NT2/D1 (cell line): ENCODE measurements around the gene CISD2.
A peak's percentile ranks its signal among the peaks of the same experiment; 100 is the strongest.
"Not testable (repeated sequence)": the region's sequence is repeated elsewhere in the genome, so short reads cannot be mapped to it uniquely, and the experiment has no call there.

Experiments used
- DNase-seq: peaks from one replicate; pipeline ENCODE4 v3.0.0-alpha.2; 2011; ENCODE audit warnings: low read depth, low spot score
- H3K27me3 ChIP-seq: 2 replicates; pipeline ENCODE4 v1.6.0; 2011; ENCODE audit warnings: mild to moderate bottlenecking; ENCODE audit not compliant: insufficient read length, insufficient read depth
- H3K36me3 ChIP-seq: 2 replicates; pipeline ENCODE4 v1.6.1; 2011; ENCODE audit warnings: mild to moderate bottlenecking, low read length, mixed read lengths; ENCODE audit not compliant: insufficient read depth, insufficient read length
- H3K4me1 ChIP-seq: 2 replicates; pipeline ENCODE4 v1.5.1; 2011; ENCODE audit not compliant: insufficient read depth, insufficient read length
- H3K4me3 ChIP-seq: 2 replicates; pipeline ENCODE4 v1.5.1; 2011; ENCODE audit warnings: low read depth; ENCODE audit not compliant: insufficient read length
- H3K9ac ChIP-seq: 2 replicates; pipeline ENCODE4 v1.6.0; 2011; ENCODE audit warnings: low read depth; ENCODE audit not compliant: insufficient read length
- H3K9me3 ChIP-seq: 2 replicates; pipeline ENCODE4 v1.5.1; 2011; ENCODE audit warnings: mild to moderate bottlenecking, low read length; ENCODE audit not compliant: insufficient read depth
- SUZ12 ChIP-seq: IDR thresholded peaks from 2 replicates; pipeline ENCODE4 v1.6.1; 2011; ENCODE audit not compliant: insufficient read length, insufficient read depth; ENCODE audit errors: extremely low read depth
- YY1 ChIP-seq: IDR thresholded peaks from 2 replicates; pipeline ENCODE4 v1.6.1; 2011; ENCODE audit not compliant: insufficient read length, insufficient read depth
- ZNF274 ChIP-seq: IDR thresholded peaks from 2 replicates; pipeline ENCODE4 v1.6.1; 2011; ENCODE audit warnings: mild to moderate bottlenecking, low read depth, low read length

CISD2 gene

DNA sequence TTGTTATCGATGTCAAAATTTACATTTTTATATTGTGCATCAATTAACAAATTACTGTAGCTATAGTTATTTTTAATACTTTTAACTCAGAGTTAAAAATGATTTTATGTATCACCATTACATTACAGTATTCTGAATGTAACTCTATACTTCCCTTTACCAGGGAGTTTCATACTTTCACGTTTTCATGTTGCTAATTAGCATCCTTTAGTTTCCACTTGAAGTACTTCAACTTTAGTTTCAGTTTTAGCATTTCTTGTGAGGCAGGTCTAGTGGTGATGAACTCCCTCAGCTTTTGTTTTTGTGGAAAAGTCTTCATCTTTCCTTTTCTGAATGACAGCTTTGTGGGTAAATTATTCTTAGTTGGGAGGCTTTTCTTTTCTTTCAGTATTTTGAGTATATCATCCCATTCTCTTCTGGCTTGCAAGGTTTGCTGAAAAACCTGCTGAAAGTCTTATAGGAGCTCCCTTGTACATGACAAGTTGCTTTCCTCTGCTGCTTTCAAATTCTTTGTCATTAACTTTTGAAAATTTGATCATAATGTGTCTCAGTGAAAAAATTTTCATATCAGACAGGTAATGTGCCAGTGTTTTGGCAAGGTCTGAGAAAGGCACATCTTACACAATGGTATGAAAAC is 9.8 kb upstream of the CISD2 start:
- Histone ChIP-seq H3K9me3 (peaks cover 13% of the 10 kb centered on the region; the same call in 1 of the 2 replicates), H3K4me1 (no peaks in the 10 kb centered on the region), H3K27me3 (no peaks in the 10 kb centered on the region), H3K4me3 (no peak overlapping the region), H3K36me3 (no peaks in the 10 kb centered on the region), H3K9ac (no peak overlapping the region)
- no peak for TF ChIP-seq ZNF274
- TF ChIP-seq SUZ12: no peak
- no peak for TF ChIP-seq YY1
- DNase-seq: no peak

DNA sequence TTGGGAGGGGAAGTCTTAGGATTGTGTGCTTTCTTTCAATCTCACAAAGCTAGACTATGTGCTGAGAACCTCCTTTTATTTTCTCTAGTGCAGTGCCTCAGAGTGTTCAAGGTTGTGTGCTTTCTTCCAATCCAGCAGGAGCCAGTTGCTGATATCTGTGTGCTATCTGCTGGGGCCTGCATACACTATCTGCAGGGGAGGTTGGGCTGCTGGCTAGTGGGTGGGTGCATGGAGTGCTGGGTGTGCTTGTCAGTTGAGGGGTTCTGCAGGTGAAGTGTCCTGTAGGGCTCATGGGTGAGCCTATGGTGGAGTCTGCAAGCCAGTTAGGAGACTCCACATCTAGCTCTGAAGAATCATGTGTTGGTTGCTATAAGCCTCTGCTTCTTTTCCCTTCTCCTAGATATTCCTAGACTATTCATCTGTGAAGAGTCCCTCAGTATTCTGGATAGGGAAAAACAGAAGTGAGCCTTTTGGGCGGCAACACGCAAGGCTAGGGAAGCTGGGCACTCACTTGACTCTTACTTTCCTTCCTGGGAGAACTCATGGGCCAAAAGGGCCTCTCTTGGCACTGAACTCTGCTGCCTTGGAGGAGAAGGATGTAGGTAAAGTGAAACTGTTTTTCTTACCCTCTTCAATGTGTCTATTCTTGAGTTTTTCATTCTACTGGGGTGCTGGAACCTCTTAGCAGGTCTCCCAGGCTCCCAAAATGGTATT is 8.0 kb upstream of the CISD2 start:
- no peak for TF ChIP-seq ZNF274
- no peak for TF ChIP-seq SUZ12
- no peak for TF ChIP-seq YY1
- Histone ChIP-seq H3K27me3 (no peaks in the 10 kb centered on the region), H3K4me1 (no peaks in the 10 kb centered on the region), H3K9ac (no peak overlapping the region), H3K36me3 (no peaks in the 10 kb centered on the region), H3K9me3 (peaks cover 13% of the 10 kb centered on the region; the same call in 1 of the 2 replicates), H3K4me3 (no peak overlapping the region)
- no peak for DNase-seq

DNA sequence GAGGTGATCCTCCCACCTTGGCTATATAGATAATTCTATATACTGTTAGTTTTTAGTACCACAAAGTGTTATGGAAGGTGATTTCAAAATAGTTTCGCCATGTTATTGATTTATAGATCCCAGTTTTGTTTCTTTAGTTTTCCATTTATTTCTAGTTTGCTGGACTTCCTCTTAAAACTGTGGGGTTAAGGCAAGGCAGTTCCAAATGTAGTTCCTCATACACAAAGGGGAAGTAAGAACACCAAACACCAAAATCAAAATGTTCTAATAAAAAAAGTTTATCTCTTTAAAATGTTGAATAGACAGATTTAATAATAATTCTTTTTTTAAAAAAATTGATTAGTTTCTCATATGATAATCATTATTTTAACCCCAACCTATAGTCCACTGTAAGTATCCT is 6.8 kb upstream of the CISD2 start:
- Histone ChIP-seq H3K4me3 (no peak overlapping the region), H3K27me3 (no peaks in the 10 kb centered on the region), H3K9me3 (peaks cover 13% of the 10 kb centered on the region; the same call in 1 of the 2 replicates), H3K4me1 (no peaks in the 10 kb centered on the region), H3K9ac (no peak overlapping the region), H3K36me3 (no peaks in the 10 kb centered on the region)
- DNase-seq: no peak
- no peak for TF ChIP-seq ZNF274
- TF ChIP-seq SUZ12: no peak
- TF ChIP-seq YY1: no peak

DNA sequence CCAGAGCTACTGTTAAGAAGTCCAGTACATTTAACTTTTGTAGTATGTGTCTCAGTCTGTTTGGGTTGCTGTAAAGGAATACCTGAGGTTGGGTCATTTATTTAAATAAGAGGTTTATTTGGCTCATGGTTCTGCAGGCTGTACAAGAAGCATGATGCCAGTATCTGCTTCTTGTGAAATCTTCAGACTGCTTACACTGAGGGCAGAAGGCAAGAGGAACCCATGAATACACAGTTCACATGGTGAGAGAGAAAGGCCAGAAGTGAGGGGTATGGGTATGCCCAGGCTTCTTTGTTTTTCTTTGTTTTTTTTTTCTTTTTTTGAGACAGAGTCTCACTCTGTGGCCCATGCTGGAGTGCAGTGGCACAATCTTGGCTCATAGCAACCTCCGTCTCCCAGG is 6.0 kb upstream of the CISD2 start:
- TF ChIP-seq SUZ12 (no peak), ZNF274 (no peak), YY1 (no peak)
- H3K9me3 ChIP-seq: peaks cover 13% of the 10 kb centered on the region; the same call in 1 of the 2 replicates

DNA sequence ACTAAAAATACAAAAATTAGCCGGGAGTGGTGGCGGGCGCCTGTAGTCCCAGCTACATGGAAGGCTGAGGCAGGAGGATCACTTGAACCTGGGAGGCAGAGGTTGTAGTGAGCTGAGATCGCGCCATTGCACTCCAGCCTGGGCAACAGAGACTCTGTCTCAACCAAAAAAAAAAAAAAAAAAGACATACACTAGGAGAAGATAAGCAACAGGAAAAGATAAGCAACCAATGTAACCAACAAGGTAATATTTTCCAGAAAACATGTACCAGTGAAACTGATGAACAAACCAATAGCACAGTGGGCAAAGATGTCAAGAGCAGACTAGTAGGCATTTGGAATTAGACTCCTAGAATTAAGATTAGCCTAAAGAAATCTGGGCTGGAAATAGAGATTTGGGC is 3.5 kb upstream of the CISD2 start:
- H3K9ac ChIP-seq, H3K4me3 ChIP-seq, H3K4me1 ChIP-seq, H3K9me3 ChIP-seq, DNase-seq, H3K36me3 ChIP-seq, H3K27me3 ChIP-seq: not testable (repeated sequence)

More for the DNA sequence above, 6.0 kb upstream of the CISD2 start:
- no peak for DNase-seq
- H3K4me3 ChIP-seq: no peak overlapping the region
- no peaks in the 10 kb centered on the region for H3K4me1 ChIP-seq
- no peaks in the 10 kb centered on the region for H3K36me3 ChIP-seq
- H3K27me3 ChIP-seq: no peaks in the 10 kb centered on the region
- no peak overlapping the region for H3K9ac ChIP-seq

DNA sequence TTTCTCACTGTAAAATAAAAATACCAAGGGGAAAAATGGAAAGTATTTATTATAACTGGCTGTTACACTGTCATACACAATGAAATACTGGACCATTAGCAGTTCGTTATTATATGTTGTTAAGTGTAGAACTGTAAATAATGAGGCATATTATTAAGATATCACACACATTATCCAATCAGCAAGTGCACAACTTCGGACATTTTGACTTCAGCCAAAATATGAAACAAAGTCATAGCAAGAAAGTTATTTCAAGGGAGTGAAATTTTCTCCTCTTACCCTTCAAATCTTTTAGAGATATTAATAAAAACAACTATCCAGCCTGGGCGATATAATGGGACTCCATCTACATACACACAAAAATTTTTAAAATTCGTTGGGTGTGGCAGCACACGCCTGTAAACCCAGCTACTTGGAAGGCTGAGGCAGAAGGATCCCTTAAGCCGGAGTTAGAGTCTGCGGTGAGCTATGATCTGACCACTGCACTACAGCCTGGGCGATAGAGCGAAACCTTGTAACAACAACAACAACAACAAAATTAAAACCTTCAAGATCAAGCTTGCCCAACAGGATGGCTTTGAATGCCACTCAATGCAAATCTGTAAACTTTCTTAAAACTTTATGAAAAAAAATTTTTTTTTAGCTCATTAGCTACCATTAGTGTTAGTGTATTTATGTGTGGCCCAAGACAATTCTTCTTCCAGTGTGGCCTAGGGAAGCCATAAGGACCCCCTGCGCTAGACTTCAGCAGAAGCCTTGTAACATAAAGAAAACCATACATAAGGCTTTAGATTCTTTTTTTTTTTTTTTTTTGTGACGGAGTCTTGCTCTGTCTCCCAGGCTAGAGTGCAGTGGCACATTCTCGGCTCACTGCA is 1.3 kb upstream of the CISD2 start:
- Histone ChIP-seq H3K4me1 (no peaks in the 10 kb centered on the region), H3K36me3 (no peaks in the 10 kb centered on the region), H3K9me3 (no peaks in the 10 kb centered on the region), H3K27me3 (no peaks in the 10 kb centered on the region), H3K4me3 (peak overlapping the region; percentile 69), H3K9ac (peak overlapping the region; percentile 10)
- TF ChIP-seq YY1 (no peak), ZNF274 (no peak), SUZ12 (no peak)
- no peak for DNase-seq

DNA sequence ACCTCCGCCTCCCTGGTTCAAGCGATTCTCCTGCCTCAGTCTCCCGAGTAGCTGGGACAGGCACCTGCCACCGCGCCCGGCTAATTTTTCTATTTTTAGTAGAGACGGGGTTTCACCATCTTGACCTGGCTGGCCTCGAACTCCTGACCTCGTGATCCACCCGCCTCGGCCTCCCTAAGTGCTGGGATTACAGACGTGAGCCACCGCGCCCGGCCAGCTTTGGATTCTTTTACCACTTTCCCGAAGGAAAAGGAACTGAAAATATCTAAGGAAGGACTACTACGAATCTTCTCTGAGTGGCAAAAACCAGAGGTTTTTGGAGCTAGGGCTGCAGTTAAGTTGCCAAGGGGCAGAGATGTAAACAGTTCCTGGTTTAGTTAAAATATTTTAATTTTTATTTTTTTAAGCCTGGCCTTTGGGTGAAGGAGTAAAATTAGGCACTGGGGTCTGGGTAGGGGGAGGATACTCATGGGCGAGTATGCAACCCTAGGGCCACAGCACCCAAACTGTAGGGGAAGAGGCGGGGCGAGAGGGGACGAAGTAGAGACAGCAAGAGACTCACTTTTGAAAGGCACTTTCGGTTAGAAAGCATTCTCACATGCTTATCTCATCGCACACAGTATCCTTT is 525 bp upstream of the CISD2 start:
- H3K27me3 ChIP-seq: no peaks in the 10 kb centered on the region
- DNase-seq: no peak

More for the DNA sequence above, 525 bp upstream of the CISD2 start:
- H3K9ac ChIP-seq: peak overlapping the region; percentile 82
- H3K9me3 ChIP-seq: no peaks in the 10 kb centered on the region; the same call in 1 of the 2 replicates
- H3K36me3 ChIP-seq: peaks cover 4% of the 10 kb centered on the region
- peak overlapping the region; percentile 69 for H3K4me3 ChIP-seq
- no peaks in the 10 kb centered on the region for H3K4me1 ChIP-seq
- no peak for TF ChIP-seq ZNF274
- no peak for TF ChIP-seq SUZ12
- TF ChIP-seq YY1: no peak
